Left lobe of liver (tissue), 2 donors: Measurements from ENCODE around the gene LAPTM5. TPM values are rescaled to one million over a fixed set of nuclear protein-coding genes. Genes with fewer than 3 reads are reported as not detected.

Experiments
- ATAC-seq: fragments of 200-7000 bp; cut with Tn5 transposase; one replicate; pipeline ENCODE4 v1.9.1; 2020; ENCODE audit warnings: mild to moderate bottlenecking, moderate library complexity
- DNase-seq: peaks from one replicate; pipeline ENCODE4 v3.0.0-alpha.2; 2020; ENCODE audit warnings: low spot score
- total RNA-seq: library from RNA; stranded (reverse); gene quantifications from one replicate; pipeline ENCODE4 v1.2.1, GENCODE V29; 2021
- donor health status: DM: no; HTN: no; CAD: no; lungs with moderate emphysema.
- donor health status: DM: no; HTN: yes; CAD: no.

Gene LAPTM5
- total RNA-seq, 1 donor from 2014 or later = 22.3 TPM

- ATAC-seq (no peak), DNase-seq (no peak)
Observed at GRCh38 chr1:30686236-30686935, 71.2 kb downstream of the LAPTM5 start.

DNA sequence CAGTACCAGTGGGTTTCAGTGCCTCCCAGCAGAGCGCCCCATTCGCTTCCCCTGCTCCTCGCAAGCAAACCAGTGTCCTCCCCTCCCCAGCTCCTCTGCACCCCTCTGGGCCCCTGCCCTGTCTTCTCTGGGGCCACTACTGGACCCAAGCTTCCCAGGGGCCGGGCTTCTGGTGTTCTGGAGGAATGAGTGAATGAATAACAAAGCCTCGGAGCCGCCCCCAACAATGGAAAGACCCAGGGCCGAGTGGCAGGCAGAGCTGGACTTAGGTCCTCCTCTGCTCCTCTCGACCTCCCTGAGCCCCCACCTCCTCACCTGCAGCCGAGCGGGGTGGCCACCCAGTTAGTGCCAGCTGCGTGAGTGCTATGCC is 71.8 kb downstream of the LAPTM5 start:
- ATAC-seq = no peak
- no peak for DNase-seq

- DNase-seq (no peak), ATAC-seq (peak; percentile 66)
Observed at GRCh38 chr1:30684881-30685795, 72.4 kb downstream of the LAPTM5 start.

GRCh38 chr1:30684259-30684658 is 73.3 kb downstream of the LAPTM5 start:
- DNase-seq (no peak), ATAC-seq (no peak)

DNA sequence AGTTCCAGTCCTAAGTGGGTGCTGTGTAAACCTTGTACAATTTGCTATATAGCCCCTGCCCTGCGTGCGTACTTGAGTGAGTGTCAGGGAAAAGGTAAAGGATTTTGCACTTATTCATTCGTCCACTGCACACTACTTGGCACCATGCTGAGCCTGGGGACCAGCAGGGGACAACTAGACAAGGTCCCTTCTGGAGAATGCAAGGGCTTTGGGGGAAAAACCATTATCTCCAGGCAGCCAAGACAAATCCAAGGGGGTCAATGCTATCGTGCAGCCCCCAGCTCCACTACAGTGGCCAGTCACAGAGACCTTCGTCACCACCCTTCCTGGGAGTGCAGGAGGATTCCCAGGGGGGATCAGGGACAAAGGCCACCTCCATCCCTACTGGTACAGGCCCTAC is 73.9 kb downstream of the LAPTM5 start:
- ATAC-seq (no peak), DNase-seq (no peak)

Other genes with a start within 250 kb of the LAPTM5 start
- not detected for gene MATN1, start 34.2 kb downstream of the LAPTM5 start, total RNA-seq
- 17.1 TPM for gene SDC3, start 151.0 kb upstream of the LAPTM5 start, total RNA-seq